Hepatocyte (in vitro differentiated cells): ENCODE data around the gene REXO5.

Experiments
- CTCF ChIP-seq: fragments of 200-600 bp; sonication (generic); IDR thresholded peaks from 2 replicates; pipeline ENCODE4 v1.5.1; 2016; ENCODE audit warnings: antibody characterized with exemption, mild to moderate bottlenecking; ENCODE audit not compliant: poor library complexity
- EZH2 ChIP-seq: fragments of 200-600 bp; sonication (generic); IDR thresholded peaks from 2 replicates; pipeline ENCODE4 v1.6.1; 2016; ENCODE audit warnings: antibody characterized with exemption, mild to moderate bottlenecking, borderline replicate concordance
- EZH2phosphoT487 ChIP-seq: fragments of 200-600 bp; sonication (generic); IDR thresholded peaks from one replicate; pipeline ENCODE4 v1.6.1; 2018; ENCODE audit warnings: antibody characterized with exemption, mild to moderate bottlenecking, low read depth, moderate library complexity; ENCODE audit not compliant: unreplicated experiment, severe bottlenecking

- TF ChIP-seq EZH2 (no peak), CTCF (no peak), EZH2phosphoT487 (no peak)
Observed at GRCh38 chr16:20873331-20873730, 67.0 kb downstream of the REXO5 start.
